ENCODE data around the gene VCAN. TPM values are rescaled to one million over a fixed set of nuclear protein-coding genes. Genes with fewer than 3 reads are reported as not detected.

The VCAN gene
- total and polyA plus RNA-seq, 2 of the 8 experiments (the other 6 are each of a cell fraction or from before 2014, with no cell fraction given): 146 to 404 TPM

DNA sequence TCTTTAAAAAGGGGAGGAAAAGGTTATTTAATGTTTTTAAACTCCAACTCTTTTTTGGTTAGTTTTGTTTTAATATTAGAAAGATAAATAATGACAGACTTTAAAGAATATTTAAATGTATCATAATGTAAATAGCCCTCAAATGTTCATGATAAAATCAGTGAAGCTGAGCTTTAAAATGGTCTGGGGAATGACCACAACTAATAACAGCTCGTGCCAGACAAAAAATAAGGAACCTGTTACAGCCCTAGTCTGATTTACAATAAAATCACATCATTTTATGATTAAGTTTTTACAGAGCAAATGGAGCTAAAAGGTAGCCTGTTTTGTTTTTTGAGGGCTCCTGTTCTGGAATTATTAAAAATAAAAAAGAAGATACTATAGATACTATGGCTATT is 46.1 kb downstream of the VCAN start (continued):
- TF ChIP-seq, protein P1, sequence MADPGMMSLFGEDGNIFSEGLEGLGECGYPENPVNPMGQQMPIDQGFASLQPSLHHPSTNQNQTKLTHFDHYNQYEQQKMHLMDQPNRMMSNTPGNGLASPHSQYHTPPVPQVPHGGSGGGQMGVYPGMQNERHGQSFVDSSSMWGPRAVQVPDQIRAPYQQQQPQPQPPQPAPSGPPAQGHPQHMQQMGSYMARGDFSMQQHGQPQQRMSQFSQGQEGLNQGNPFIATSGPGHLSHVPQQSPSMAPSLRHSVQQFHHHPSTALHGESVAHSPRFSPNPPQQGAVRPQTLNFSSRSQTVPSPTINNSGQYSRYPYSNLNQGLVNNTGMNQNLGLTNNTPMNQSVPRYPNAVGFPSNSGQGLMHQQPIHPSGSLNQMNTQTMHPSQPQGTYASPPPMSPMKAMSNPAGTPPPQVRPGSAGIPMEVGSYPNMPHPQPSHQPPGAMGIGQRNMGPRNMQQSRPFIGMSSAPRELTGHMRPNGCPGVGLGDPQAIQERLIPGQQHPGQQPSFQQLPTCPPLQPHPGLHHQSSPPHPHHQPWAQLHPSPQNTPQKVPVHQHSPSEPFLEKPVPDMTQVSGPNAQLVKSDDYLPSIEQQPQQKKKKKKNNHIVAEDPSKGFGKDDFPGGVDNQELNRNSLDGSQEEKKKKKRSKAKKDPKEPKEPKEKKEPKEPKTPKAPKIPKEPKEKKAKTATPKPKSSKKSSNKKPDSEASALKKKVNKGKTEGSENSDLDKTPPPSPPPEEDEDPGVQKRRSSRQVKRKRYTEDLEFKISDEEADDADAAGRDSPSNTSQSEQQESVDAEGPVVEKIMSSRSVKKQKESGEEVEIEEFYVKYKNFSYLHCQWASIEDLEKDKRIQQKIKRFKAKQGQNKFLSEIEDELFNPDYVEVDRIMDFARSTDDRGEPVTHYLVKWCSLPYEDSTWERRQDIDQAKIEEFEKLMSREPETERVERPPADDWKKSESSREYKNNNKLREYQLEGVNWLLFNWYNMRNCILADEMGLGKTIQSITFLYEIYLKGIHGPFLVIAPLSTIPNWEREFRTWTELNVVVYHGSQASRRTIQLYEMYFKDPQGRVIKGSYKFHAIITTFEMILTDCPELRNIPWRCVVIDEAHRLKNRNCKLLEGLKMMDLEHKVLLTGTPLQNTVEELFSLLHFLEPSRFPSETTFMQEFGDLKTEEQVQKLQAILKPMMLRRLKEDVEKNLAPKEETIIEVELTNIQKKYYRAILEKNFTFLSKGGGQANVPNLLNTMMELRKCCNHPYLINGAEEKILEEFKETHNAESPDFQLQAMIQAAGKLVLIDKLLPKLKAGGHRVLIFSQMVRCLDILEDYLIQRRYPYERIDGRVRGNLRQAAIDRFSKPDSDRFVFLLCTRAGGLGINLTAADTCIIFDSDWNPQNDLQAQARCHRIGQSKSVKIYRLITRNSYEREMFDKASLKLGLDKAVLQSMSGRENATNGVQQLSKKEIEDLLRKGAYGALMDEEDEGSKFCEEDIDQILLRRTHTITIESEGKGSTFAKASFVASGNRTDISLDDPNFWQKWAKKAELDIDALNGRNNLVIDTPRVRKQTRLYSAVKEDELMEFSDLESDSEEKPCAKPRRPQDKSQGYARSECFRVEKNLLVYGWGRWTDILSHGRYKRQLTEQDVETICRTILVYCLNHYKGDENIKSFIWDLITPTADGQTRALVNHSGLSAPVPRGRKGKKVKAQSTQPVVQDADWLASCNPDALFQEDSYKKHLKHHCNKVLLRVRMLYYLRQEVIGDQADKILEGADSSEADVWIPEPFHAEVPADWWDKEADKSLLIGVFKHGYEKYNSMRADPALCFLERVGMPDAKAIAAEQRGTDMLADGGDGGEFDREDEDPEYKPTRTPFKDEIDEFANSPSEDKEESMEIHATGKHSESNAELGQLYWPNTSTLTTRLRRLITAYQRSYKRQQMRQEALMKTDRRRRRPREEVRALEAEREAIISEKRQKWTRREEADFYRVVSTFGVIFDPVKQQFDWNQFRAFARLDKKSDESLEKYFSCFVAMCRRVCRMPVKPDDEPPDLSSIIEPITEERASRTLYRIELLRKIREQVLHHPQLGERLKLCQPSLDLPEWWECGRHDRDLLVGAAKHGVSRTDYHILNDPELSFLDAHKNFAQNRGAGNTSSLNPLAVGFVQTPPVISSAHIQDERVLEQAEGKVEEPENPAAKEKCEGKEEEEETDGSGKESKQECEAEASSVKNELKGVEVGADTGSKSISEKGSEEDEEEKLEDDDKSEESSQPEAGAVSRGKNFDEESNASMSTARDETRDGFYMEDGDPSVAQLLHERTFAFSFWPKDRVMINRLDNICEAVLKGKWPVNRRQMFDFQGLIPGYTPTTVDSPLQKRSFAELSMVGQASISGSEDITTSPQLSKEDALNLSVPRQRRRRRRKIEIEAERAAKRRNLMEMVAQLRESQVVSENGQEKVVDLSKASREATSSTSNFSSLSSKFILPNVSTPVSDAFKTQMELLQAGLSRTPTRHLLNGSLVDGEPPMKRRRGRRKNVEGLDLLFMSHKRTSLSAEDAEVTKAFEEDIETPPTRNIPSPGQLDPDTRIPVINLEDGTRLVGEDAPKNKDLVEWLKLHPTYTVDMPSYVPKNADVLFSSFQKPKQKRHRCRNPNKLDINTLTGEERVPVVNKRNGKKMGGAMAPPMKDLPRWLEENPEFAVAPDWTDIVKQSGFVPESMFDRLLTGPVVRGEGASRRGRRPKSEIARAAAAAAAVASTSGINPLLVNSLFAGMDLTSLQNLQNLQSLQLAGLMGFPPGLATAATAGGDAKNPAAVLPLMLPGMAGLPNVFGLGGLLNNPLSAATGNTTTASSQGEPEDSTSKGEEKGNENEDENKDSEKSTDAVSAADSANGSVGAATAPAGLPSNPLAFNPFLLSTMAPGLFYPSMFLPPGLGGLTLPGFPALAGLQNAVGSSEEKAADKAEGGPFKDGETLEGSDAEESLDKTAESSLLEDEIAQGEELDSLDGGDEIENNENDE (IDR thresholded peaks at IDR 0.05; ENCODE audit: insufficient replicate concordance, low read length): no peak
- TF ChIP-seq BCL11A (IDR thresholded peaks at IDR 0.05; ENCODE audit: low read depth in 2 of 2, low read length in 2 of 2) (no peak), RAD21 (IDR thresholded peaks at IDR 0.05 in 1 of 2, conservative IDR thresholded peaks at IDR 0.05 in 1 of 2; ENCODE audit: low read depth in 2 of 2, low read length in 2 of 2) (no peak), HDAC6 (IDR thresholded peaks at IDR 0.05; ENCODE audit: low read depth, low read length) (no peak), BACH1 (IDR thresholded peaks at IDR 0.05; ENCODE audit: low read length) (no peak), TCF12 (IDR thresholded peaks at IDR 0.05; ENCODE audit: low read depth, low read length) (no peak), SP2 (IDR thresholded peaks at IDR 0.05; ENCODE audit: low read length) (no peak), TAF1 (IDR thresholded peaks at IDR 0.05; ENCODE audit: low read depth, low read length) (no peak), CHD2 (IDR thresholded peaks at IDR 0.05; ENCODE audit: low read length) (no peak), TAF7 (optimal IDR thresholded peaks at IDR 0.05; ENCODE audit: borderline replicate concordance, low read depth, low read length) (no peak), SP4 (IDR thresholded peaks at IDR 0.05; ENCODE audit: low read length) (no peak), SIN3A (conservative IDR thresholded peaks at IDR 0.05 in 1 of 2, IDR thresholded peaks at IDR 0.05 in 1 of 2; ENCODE audit: low read depth in 1 of 2, low read length in 2 of 2) (no peak), NRF1 (IDR thresholded peaks at IDR 0.05; ENCODE audit: low read depth, low read length) (no peak)

Measured in H1 (cell line).